Liver (tissue), 3 donors: Measurements from ENCODE around the gene TSPAN15.
"Not testable (repeated sequence)": the region's sequence is repeated elsewhere in the genome, so short reads cannot be mapped to it uniquely, and the experiment has no call there.

ENCODE experiments used
- CTCF ChIP-seq: fragments of 150-350 bp; IDR thresholded peaks from 2 replicates; pipeline ENCODE4 v1.5.1; 2017; ENCODE audit warnings: improper control_type of control experiment, low read depth, low read length; ENCODE audit not compliant: missing input control
- EGR1 ChIP-seq, 2 donors: IDR thresholded peaks; 2 replicates each; pipeline ENCODE4 v1.6.1; 2016 to 2018; ENCODE audit warnings: antibody characterized with exemption in 2 of 2, low read depth in 2 of 2
- RAD21 ChIP-seq, 2 donors: IDR thresholded peaks; 2 replicates each; pipeline ENCODE4 v1.6.1; 2016; ENCODE audit warnings: antibody characterized with exemption in 2 of 2, mild to moderate bottlenecking in 2 of 2
- TAF1 ChIP-seq: conservative IDR thresholded peaks from 2 replicates; pipeline ENCODE4 v1.6.1; 2016; ENCODE audit warnings: antibody characterized with exemption, mild to moderate bottlenecking
- YY1 ChIP-seq: IDR thresholded peaks from 2 replicates; pipeline ENCODE4 v1.6.1; 2016; ENCODE audit warnings: antibody characterized with exemption, mild to moderate bottlenecking
- TF ChIP-seq, protein P1 (sequence below): IDR thresholded peaks from 2 replicates; pipeline ENCODE4 v1.6.1; 2016; ENCODE audit warnings: antibody characterized with exemption
- TF ChIP-seq, protein P2 (sequence below): IDR thresholded peaks from 2 replicates; pipeline ENCODE4 v1.6.1; 2016; ENCODE audit warnings: antibody characterized with exemption
- TF ChIP-seq, protein P3 (sequence below): IDR thresholded peaks from 2 replicates; pipeline ENCODE4 v1.6.1; 2016; ENCODE audit warnings: antibody characterized with exemption, mild to moderate bottlenecking
- donor health status: healthy.
- donor health status: healthy.

DNA sequence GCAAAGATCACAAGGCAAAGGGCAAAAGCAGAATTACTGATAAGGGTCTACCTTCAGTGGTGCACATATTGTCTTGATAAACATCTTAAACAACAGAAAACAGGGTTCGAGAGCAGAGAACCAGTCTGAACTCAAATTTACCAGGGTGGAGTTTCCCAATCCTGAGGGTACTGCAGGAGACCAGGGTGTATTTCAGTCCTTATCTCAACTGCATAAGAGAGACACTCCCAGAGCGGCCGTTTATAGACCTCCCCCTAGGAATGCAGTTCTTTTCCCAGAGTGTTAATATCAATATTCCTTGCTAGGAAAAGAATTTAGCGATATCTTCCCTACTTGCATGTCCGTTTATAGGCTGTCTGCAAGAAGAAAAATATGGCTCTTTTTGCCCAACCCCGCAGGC, 37.6 kb downstream of the TSPAN15 start:
- TF ChIP-seq, protein P1, sequence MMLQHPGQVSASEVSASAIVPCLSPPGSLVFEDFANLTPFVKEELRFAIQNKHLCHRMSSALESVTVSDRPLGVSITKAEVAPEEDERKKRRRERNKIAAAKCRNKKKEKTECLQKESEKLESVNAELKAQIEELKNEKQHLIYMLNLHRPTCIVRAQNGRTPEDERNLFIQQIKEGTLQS: not testable (repeated sequence)
- TF ChIP-seq, protein P2, sequence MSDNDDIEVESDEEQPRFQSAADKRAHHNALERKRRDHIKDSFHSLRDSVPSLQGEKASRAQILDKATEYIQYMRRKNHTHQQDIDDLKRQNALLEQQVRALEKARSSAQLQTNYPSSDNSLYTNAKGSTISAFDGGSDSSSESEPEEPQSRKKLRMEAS: not testable (repeated sequence)
- TF ChIP-seq CTCF; RAD21 (IDR thresholded peaks at IDR 0.05); EGR1 (IDR thresholded peaks at IDR 0.05; ENCODE audit: low read depth in 2 of 2); TAF1; YY1: not testable (repeated sequence)
- TF ChIP-seq, protein P3, sequence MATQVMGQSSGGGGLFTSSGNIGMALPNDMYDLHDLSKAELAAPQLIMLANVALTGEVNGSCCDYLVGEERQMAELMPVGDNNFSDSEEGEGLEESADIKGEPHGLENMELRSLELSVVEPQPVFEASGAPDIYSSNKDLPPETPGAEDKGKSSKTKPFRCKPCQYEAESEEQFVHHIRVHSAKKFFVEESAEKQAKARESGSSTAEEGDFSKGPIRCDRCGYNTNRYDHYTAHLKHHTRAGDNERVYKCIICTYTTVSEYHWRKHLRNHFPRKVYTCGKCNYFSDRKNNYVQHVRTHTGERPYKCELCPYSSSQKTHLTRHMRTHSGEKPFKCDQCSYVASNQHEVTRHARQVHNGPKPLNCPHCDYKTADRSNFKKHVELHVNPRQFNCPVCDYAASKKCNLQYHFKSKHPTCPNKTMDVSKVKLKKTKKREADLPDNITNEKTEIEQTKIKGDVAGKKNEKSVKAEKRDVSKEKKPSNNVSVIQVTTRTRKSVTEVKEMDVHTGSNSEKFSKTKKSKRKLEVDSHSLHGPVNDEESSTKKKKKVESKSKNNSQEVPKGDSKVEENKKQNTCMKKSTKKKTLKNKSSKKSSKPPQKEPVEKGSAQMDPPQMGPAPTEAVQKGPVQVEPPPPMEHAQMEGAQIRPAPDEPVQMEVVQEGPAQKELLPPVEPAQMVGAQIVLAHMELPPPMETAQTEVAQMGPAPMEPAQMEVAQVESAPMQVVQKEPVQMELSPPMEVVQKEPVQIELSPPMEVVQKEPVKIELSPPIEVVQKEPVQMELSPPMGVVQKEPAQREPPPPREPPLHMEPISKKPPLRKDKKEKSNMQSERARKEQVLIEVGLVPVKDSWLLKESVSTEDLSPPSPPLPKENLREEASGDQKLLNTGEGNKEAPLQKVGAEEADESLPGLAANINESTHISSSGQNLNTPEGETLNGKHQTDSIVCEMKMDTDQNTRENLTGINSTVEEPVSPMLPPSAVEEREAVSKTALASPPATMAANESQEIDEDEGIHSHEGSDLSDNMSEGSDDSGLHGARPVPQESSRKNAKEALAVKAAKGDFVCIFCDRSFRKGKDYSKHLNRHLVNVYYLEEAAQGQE: not testable (repeated sequence)
